K562 (cell line): ENCODE results near the gene TP53BP2. TPM values are rescaled to one million over a fixed set of nuclear protein-coding genes. Genes with fewer than 3 reads are reported as not detected.

Experiments
- ATF1 ChIP-seq, 2 experiments: fragments of 450-650 bp in 1 of 2; IDR thresholded peaks; 2 replicates each; pipeline ENCODE4 v1.6.1; 2016; ENCODE audit warnings: missing compliant biosample characterization in 1 of 2, missing genetic modification characterization in 1 of 2
- CAMTA2 ChIP-seq: fragments of 250-450 bp; sonication (Bioruptor Pico); conservative IDR thresholded peaks from 2 replicates; pipeline ENCODE4 v1.5.1; 2022
- CBFA2T2 ChIP-seq: fragments of 450-650 bp; conservative IDR thresholded peaks from 2 replicates; pipeline ENCODE4 v1.6.1; 2017; ENCODE audit warnings: mild to moderate bottlenecking
- DPF2 ChIP-seq: fragments of 450-650 bp; IDR thresholded peaks from 2 replicates; pipeline ENCODE4 v1.6.1; 2016
- ESRRA ChIP-seq: fragments of 450-650 bp; IDR thresholded peaks from 2 replicates; pipeline ENCODE4 v1.6.1; 2014; ENCODE audit warnings: low read depth, mild to moderate bottlenecking, moderate library complexity, borderline replicate concordance
- GATAD2A ChIP-seq: fragments of 450-650 bp; IDR thresholded peaks from 2 replicates; pipeline ENCODE4 v1.6.1; 2017
- HMBOX1 ChIP-seq: sonication (generic); IDR thresholded peaks from 2 replicates; pipeline ENCODE4 v1.6.1; 2016
- KDM2B ChIP-seq: fragments of 250-450 bp; sonication (Bioruptor Pico); IDR thresholded peaks from 2 replicates; pipeline ENCODE4 v1.8.0; 2021; ENCODE audit warnings: mild to moderate bottlenecking, moderate library complexity
- MED1 ChIP-seq: sonication (generic); formaldehyde crosslinking; IDR thresholded peaks from 2 replicates; pipeline ENCODE4 v1.8.1; 2023; ENCODE audit warnings: missing genetic modification reagents, borderline replicate concordance
- MEIS2 ChIP-seq: fragments of 450-650 bp; IDR thresholded peaks from 2 replicates; pipeline ENCODE4 v1.6.1; 2014; ENCODE audit warnings: mild to moderate bottlenecking; ENCODE audit not compliant: partially characterized antibody
- NFRKB ChIP-seq: fragments of 450-650 bp; IDR thresholded peaks from 2 replicates; pipeline ENCODE4 v1.6.1; 2016; ENCODE audit warnings: low read depth
- NFYB ChIP-seq: IDR thresholded peaks from 2 replicates; pipeline ENCODE4 v1.6.1; 2011; ENCODE audit warnings: mild to moderate bottlenecking, moderate library complexity; ENCODE audit not compliant: insufficient read length; ENCODE audit errors: extremely low read depth
- NR2C2 ChIP-seq, 2 experiments: fragments of 200-800 bp in 1 of 2; sonication (Bioruptor generic) in 1 of 2; sonication (generic) in 1 of 2; formaldehyde crosslinking in 1 of 2; IDR thresholded peaks; 2 replicates each; pipeline versions ENCODE4 v1.6.1 to v1.8.0; 2016 to 2022; ENCODE audit warnings: mild to moderate bottlenecking in 1 of 2, missing compliant biosample characterization in 1 of 2, missing genetic modification characterization in 1 of 2, missing genetic modification reagents in 1 of 2
- POLR2H ChIP-seq: IDR thresholded peaks from 2 replicates; pipeline ENCODE4 v1.6.1; 2016; ENCODE audit warnings: missing genetic modification characterization, low read depth, mild to moderate bottlenecking, control low read depth, missing compliant biosample characterization, moderate library complexity
- PTBP1 ChIP-seq: fragments of 200-400 bp; formaldehyde crosslinking; IDR thresholded peaks from 2 replicates; pipeline ENCODE4 v1.6.1; 2017; ENCODE audit warnings: low read depth, low read length
- PTRF ChIP-seq: fragments of 450-650 bp; IDR thresholded peaks from 2 replicates; pipeline ENCODE4 v1.6.1; 2016; ENCODE audit warnings: mild to moderate bottlenecking, missing genetic modification characterization, missing compliant biosample characterization
- SMAD3 ChIP-seq: fragments of 450-650 bp; formaldehyde crosslinking; conservative IDR thresholded peaks from 2 replicates; pipeline ENCODE4 v1.4.0; 2020; ENCODE audit warnings: mild to moderate bottlenecking
- SOX6 ChIP-seq: fragments of 450-650 bp; IDR thresholded peaks from 2 replicates; pipeline ENCODE4 v1.6.1; 2014; ENCODE audit warnings: mild to moderate bottlenecking
- ZBTB49 ChIP-seq: sonication (generic); formaldehyde crosslinking; IDR thresholded peaks from 2 replicates; pipeline ENCODE4 v1.8.0; 2022; ENCODE audit warnings: missing genetic modification reagents, mild to moderate bottlenecking, borderline replicate concordance
- ZNF174 ChIP-seq: fragments of 250-450 bp; sonication (Bioruptor Pico); IDR thresholded peaks from 2 replicates; pipeline ENCODE4 v1.4.0; 2020; ENCODE audit warnings: mild to moderate bottlenecking
- ZNF217 ChIP-seq: sonication (generic); formaldehyde crosslinking; IDR thresholded peaks from 2 replicates; pipeline ENCODE4 v1.8.0; 2022; ENCODE audit warnings: mild to moderate bottlenecking, missing genetic modification reagents
- ZNF263 ChIP-seq: sonication (generic); formaldehyde crosslinking; IDR thresholded peaks from 2 replicates; pipeline ENCODE4 v1.8.0; 2022; ENCODE audit warnings: mild to moderate bottlenecking, missing genetic modification reagents, borderline replicate concordance
- ZNF398 ChIP-seq: fragments of 250-450 bp; sonication (Bioruptor Pico); IDR thresholded peaks from 2 replicates; pipeline ENCODE4 v1.8.0; 2021; ENCODE audit warnings: moderate library complexity, mild to moderate bottlenecking, inconsistent platforms
- ZNF644 ChIP-seq: fragments of 200-800 bp; sonication (Bioruptor generic); IDR thresholded peaks from 2 replicates; pipeline ENCODE4 v1.6.1; 2016; ENCODE audit warnings: low read depth, missing genetic modification characterization, missing compliant biosample characterization
- polyA plus RNA-seq, 8 experiments: library from polyadenylated mRNA; depleted of rRNA in 4 of 8; stranded (reverse) in 5 of 8; unstranded in 3 of 8; fragments of >200 nt; fragmentation: Nextera tagmentation in 2 of 8; fragmentation: Illumina TruSeq in 1 of 8; extraction: Ambion mirVana in 2 of 8; extraction: Trizol in 1 of 8; gene quantifications; 2 replicates each; pipeline versions ENCODE4 v1.2.1 to v1.2.3, GENCODE V29; 2011 to 2014; ENCODE audit warnings: inconsistent platforms in 1 of 8, missing spikeins in 1 of 8
- total RNA-seq, 7 experiments: library from RNA; depleted of rRNA in 6 of 7; stranded (reverse); fragments of >200 nt in 6 of 7; fragmentation: Illumina TruSeq in 2 of 7; extraction: Trizol in 2 of 7; gene quantifications; 2 replicates each; pipeline versions ENCODE4 v1.2.1 to v1.2.3, GENCODE V29; 2011 to 2021; ENCODE audit warnings: low replicate concordance in 1 of 7

TP53BP2 gene
- total and polyA plus RNA-seq, 9 of the 15 experiments (the other 6 are each of a cell fraction or from before 2014, with no cell fraction given): 17.0 to 69.6 (median 40.1) TPM

- TF ChIP-seq ZBTB49 (CRISPR knock-in tag) (no peak), MED1 (CRISPR knock-in tag) (no peak), ESRRA (no peak), ZNF398 (CRISPR knock-in tag) (no peak), MEIS2 (peak; percentile 62), PTRF (no peak), CAMTA2 (CRISPR knock-in tag) (0 out of 2 replicates have a peak, but pooled peaks have one; percentile 58), CBFA2T2 (no peak), ZNF174 (CRISPR knock-in tag) (no peak), KDM2B (no peak), GATAD2A (no peak), ZNF263 (CRISPR knock-in tag) (no peak), DPF2 (peak; percentile 50; the same call in 1 of the 2 replicates), NR2C2 (CRISPR knock-in tag; IDR thresholded peaks at IDR 0.05) (no peak), NR2C2 (tag; IDR thresholded peaks at IDR 0.05) (peak; percentile 23; the same call in 1 of the 2 replicates), PTBP1 (no peak), HMBOX1 (peak; percentile 23; the same call in 1 of the 2 replicates), ATF1 (CRISPR knock-in tag; IDR thresholded peaks at IDR 0.05) (no peak), ATF1 (tag; IDR thresholded peaks at IDR 0.05) (0 out of 2 replicates have a peak, but pooled peaks have one; percentile 7), NFRKB (peak; percentile 37; the same call in 1 of the 2 replicates), POLR2H (tag) (peak; percentile 57; the same call in 1 of the 2 replicates), SMAD3 (CRISPR knock-in tag) (no peak), ZNF217 (CRISPR knock-in tag) (no peak), SOX6 (peak; percentile 79; the same call in 1 of the 2 replicates), ZNF644 (no peak; the same call in 1 of the 2 replicates), NFYB (no peak)
Measured at GRCh38 chr1:223794136-223794880, 51.4 kb downstream of the TP53BP2 start (continued).
